Stimulated activated CD4-positive, alpha-beta T cell treated with anti-CD3 and anti-CD28 coated beads, Interleukin-1b, Interleukin-23, amount 100 ng/mL, for 4 hours (primary cell): ENCODE results near the gene TXNL1.

Source experiments
- DNase-seq, 2 donors: peaks; one replicate each; pipeline ENCODE4 v3.0.0-alpha.2; 2020; ENCODE audit warnings: low read depth in 2 of 2

TXNL1 gene

GRCh38 chr18:56570978-56571377, 67.4 kb downstream of the TXNL1 start:
- no peak for DNase-seq

- DNase-seq: no peak
Observed at GRCh38 chr18:56569416-56569815, 69.0 kb downstream of the TXNL1 start.

- no peak for DNase-seq
Observed at GRCh38 chr18:56568986-56569385, 69.4 kb downstream of the TXNL1 start.

GRCh38 chr18:56565551-56566345, 72.6 kb downstream of the TXNL1 start:
- no peak for DNase-seq

- no peak for DNase-seq
Observed at GRCh38 chr18:56565046-56565445, 73.3 kb downstream of the TXNL1 start.

GRCh38 chr18:56563568-56563967, 74.8 kb downstream of the TXNL1 start:
- DNase-seq: no peak

GRCh38 chr18:56562479-56562878, 75.9 kb downstream of the TXNL1 start:
- DNase-seq: no peak

GRCh38 chr18:56560992-56561391, 77.4 kb downstream of the TXNL1 start:
- DNase-seq: no peak

GRCh38 chr18:56559044-56559443, 79.3 kb downstream of the TXNL1 start:
- DNase-seq: no peak

- DNase-seq: no peak
Observed at GRCh38 chr18:56556907-56557306, 81.5 kb downstream of the TXNL1 start.

- no peak for DNase-seq
Observed at GRCh38 chr18:56550121-56550520, 88.3 kb downstream of the TXNL1 start.
